Nephron (organoid): ENCODE data around the gene ARMC9.

Experiments
- H3K27ac Mint-ChIP-seq, 3 experiments: 2 replicates each; pipeline ENCODE4 v1.8.0; 2020; ENCODE audit warnings: mixed read lengths in 3 of 3, mild to moderate bottlenecking in 2 of 3, moderate library complexity in 1 of 3
- H3K27me3 Mint-ChIP-seq: 2 replicates; pipeline ENCODE4 v1.8.0; 2021; ENCODE audit warnings: low read depth, mild to moderate bottlenecking, moderate library complexity, mixed read lengths
- H3K36me3 Mint-ChIP-seq: 2 replicates; pipeline ENCODE4 v1.8.0; 2020; ENCODE audit warnings: low read depth, mixed read lengths
- H3K4me1 Mint-ChIP-seq: 2 replicates; pipeline ENCODE4 v1.8.0; 2020; ENCODE audit warnings: mixed read lengths
- H3K4me3 Mint-ChIP-seq, 3 experiments: 2 replicates each; pipeline ENCODE4 v1.8.0; 2020; ENCODE audit warnings: mild to moderate bottlenecking in 3 of 3, mixed read lengths in 3 of 3, moderate library complexity in 2 of 3
- H3K9me3 Mint-ChIP-seq: 2 replicates; pipeline ENCODE4 v1.8.0; 2020; ENCODE audit warnings: mixed read lengths
- CTCF ChIP-seq, 3 experiments: fragments of 200-600 bp; sonication (generic); IDR thresholded peaks; one replicate each; pipeline ENCODE4 v1.5.0; 2021; ENCODE audit warnings: antibody characterized with exemption in 3 of 3; ENCODE audit not compliant: unreplicated experiment in 3 of 3

The ARMC9 gene

GRCh38 chr2:231334179-231334930 is 135.9 kb downstream of the ARMC9 start:
- Mint-ChIP-seq H3K4me1 (peaks cover 5% of the 10 kb centered on the region), H3K27me3 (no peaks in the 10 kb centered on the region), H3K9me3 (no peaks in the 10 kb centered on the region), H3K4me3 (no peak overlapping the region), H3K36me3 (peaks cover 48% of the 10 kb centered on the region), H3K27ac (no peak overlapping the region)
- TF ChIP-seq CTCF (IDR thresholded peaks at IDR 0.05; ENCODE audit: unreplicated experiment in 3 of 3), result no peak

GRCh38 chr2:231334981-231335380 is 136.6 kb downstream of the ARMC9 start:
- H3K36me3 Mint-ChIP-seq, result peaks cover 45% of the 10 kb centered on the region
- no peaks in the 10 kb centered on the region for H3K27me3 Mint-ChIP-seq
- no peak overlapping the region for H3K4me3 Mint-ChIP-seq
- no peaks in the 10 kb centered on the region for H3K9me3 Mint-ChIP-seq
- H3K27ac Mint-ChIP-seq, result no peak overlapping the region
- H3K4me1 Mint-ChIP-seq, result peaks cover 5% of the 10 kb centered on the region
- TF ChIP-seq CTCF (IDR thresholded peaks at IDR 0.05; ENCODE audit: unreplicated experiment in 3 of 3), result no peak

GRCh38 chr2:231335591-231335990 is 137.2 kb downstream of the ARMC9 start:
- peaks cover 5% of the 10 kb centered on the region for H3K4me1 Mint-ChIP-seq
- no peaks in the 10 kb centered on the region for H3K27me3 Mint-ChIP-seq
- no peaks in the 10 kb centered on the region for H3K9me3 Mint-ChIP-seq
- no peak overlapping the region for H3K27ac Mint-ChIP-seq
- H3K36me3 Mint-ChIP-seq, result peaks cover 45% of the 10 kb centered on the region
- no peak overlapping the region for H3K4me3 Mint-ChIP-seq
- no peak for TF ChIP-seq CTCF (IDR thresholded peaks at IDR 0.05; ENCODE audit: unreplicated experiment in 3 of 3)

- Mint-ChIP-seq H3K36me3 (peaks cover 43% of the 10 kb centered on the region), H3K27ac (no peak overlapping the region), H3K4me3 (no peak overlapping the region), H3K27me3 (no peaks in the 10 kb centered on the region), H3K4me1 (peaks cover 5% of the 10 kb centered on the region), H3K9me3 (no peaks in the 10 kb centered on the region)
- TF ChIP-seq CTCF (IDR thresholded peaks at IDR 0.05; ENCODE audit: unreplicated experiment in 3 of 3), result no peak
Measured at GRCh38 chr2:231336236-231336635, 137.8 kb downstream of the ARMC9 start.

- TF ChIP-seq CTCF (IDR thresholded peaks at IDR 0.05; ENCODE audit: unreplicated experiment in 3 of 3), result no peak
- no peaks in the 10 kb centered on the region for H3K27me3 Mint-ChIP-seq
- H3K4me1 Mint-ChIP-seq, result peaks cover 5% of the 10 kb centered on the region
- peaks cover 41% of the 10 kb centered on the region for H3K36me3 Mint-ChIP-seq
- no peaks in the 10 kb centered on the region for H3K9me3 Mint-ChIP-seq
- H3K4me3 Mint-ChIP-seq, result no peak overlapping the region
- H3K27ac Mint-ChIP-seq, result no peak overlapping the region
Measured at GRCh38 chr2:231336700-231337099, 138.3 kb downstream of the ARMC9 start.
